ENCODE measurements around the gene SDK2.

Gene SDK2

GRCh38 chr17:73304971-73305812 lies 339.1 kb downstream of the SDK2 start:
- no peak for DNase-seq (ENCODE audit: low read depth)

- DNase-seq (ENCODE audit: low read depth): no peak
These were observed 339.8 kb downstream of the SDK2 start for GRCh38 chr17:73304438-73304837.

GRCh38 chr17:73302189-73302588 lies 342.1 kb downstream of the SDK2 start:
- no peak for DNase-seq (ENCODE audit: low read depth)

GRCh38 chr17:73301369-73301768 lies 342.9 kb downstream of the SDK2 start:
- DNase-seq (ENCODE audit: low read depth): no peak

- DNase-seq (ENCODE audit: low read depth): no peak
These were observed 343.9 kb downstream of the SDK2 start for GRCh38 chr17:73300392-73300791.

- no peak for DNase-seq (ENCODE audit: low read depth)
These were observed 346.0 kb downstream of the SDK2 start for GRCh38 chr17:73297934-73298861.

GRCh38 chr17:73293480-73293911 lies 350.7 kb downstream of the SDK2 start:
- DNase-seq (ENCODE audit: low read depth): no peak

GRCh38 chr17:73293031-73293430 lies 351.2 kb downstream of the SDK2 start:
- DNase-seq (ENCODE audit: low read depth): no peak

GRCh38 chr17:73292031-73292531 lies 352.2 kb downstream of the SDK2 start:
- DNase-seq (ENCODE audit: low read depth): no peak

GRCh38 chr17:73291260-73291801 lies 352.9 kb downstream of the SDK2 start:
- peak; percentile 74 for DNase-seq (ENCODE audit: low read depth)

- no peak for DNase-seq (ENCODE audit: low read depth)
These were observed 353.6 kb downstream of the SDK2 start for GRCh38 chr17:73290399-73291259.

GRCh38 chr17:73289549-73290254 lies 354.5 kb downstream of the SDK2 start:
- DNase-seq (ENCODE audit: low read depth): no peak

- no peak for DNase-seq (ENCODE audit: low read depth)
These were observed 355.5 kb downstream of the SDK2 start for GRCh38 chr17:73288534-73289302.

- DNase-seq (ENCODE audit: low read depth): no peak
These were observed 357.4 kb downstream of the SDK2 start for GRCh38 chr17:73286863-73287296.

- no peak for DNase-seq (ENCODE audit: low read depth)
These were observed 358.1 kb downstream of the SDK2 start for GRCh38 chr17:73285916-73286862.

GRCh38 chr17:73285603-73285908 lies 358.7 kb downstream of the SDK2 start:
- DNase-seq (ENCODE audit: low read depth): no peak

- DNase-seq (ENCODE audit: low read depth): no peak
These were observed 359.2 kb downstream of the SDK2 start for GRCh38 chr17:73284906-73285602.
